HepG2 (cell line): Measurements from ENCODE around the gene WWTR1. TPM values are rescaled to one million over a fixed set of nuclear protein-coding genes. Genes with fewer than 3 reads are reported as not detected.
A peak's percentile ranks its signal among the peaks of the same experiment; 100 is the strongest.

ENCODE experiments used
- ATAC-seq: fragments of 200-7000 bp; cut with Tn5 transposase; 3 replicates; pipeline ENCODE4 v1.9.1; 2020; ENCODE audit warnings: mild to moderate bottlenecking, moderate library complexity
- BruUV-seq: library from RNA; stranded (reverse); fragments of 400-500 nt; replicated peaks from 2 replicates; lab custom pipeline; 2021; lab: Mats Ljungman, UMichigan
- CTCF ChIA-PET: fragments of 300-600 bp; formaldehyde crosslinking; extraction: SDS; loops from one replicate; lab custom pipeline; 2021; ENCODE audit warnings: low total read pairs, inconsistent platforms, low intra/inter-chr PET ratio; lab: Yijun Ruan, JAX
- POLR2A ChIA-PET: fragments of 350-600 bp; sonication (Branson Sonifier 250); formaldehyde crosslinking; loops from one replicate; lab custom pipeline; 2020; ENCODE audit warnings: antibody characterized with exemption, inconsistent platforms; lab: Yijun Ruan, JAX
- DNase-seq: peaks from one replicate; pipeline ENCODE4 v3.0.0-alpha.2; 2015; ENCODE audit warnings: low spot score
- FAIRE-seq: peaks from 3 replicates; lab custom pipeline; 2011; peaks lifted over from hg19 to GRCh38; lab: Jason Lieb, UNC
- H2AFZ ChIP-seq: one replicate; pipeline ENCODE4 v1.6.1; 2011; ENCODE audit warnings: low read length, inconsistent platforms
- H3K27ac ChIP-seq: fragments of 300-600 bp; 3 replicates; pipeline ENCODE4 v1.8.0; 2011; ENCODE audit warnings: mixed run types, mild to moderate bottlenecking, mixed read lengths, low read length, inconsistent platforms; ENCODE audit not compliant: insufficient read depth; ENCODE audit errors: extremely low read length
- H3K27me3 ChIP-seq, 2 experiments: fragments of 200-600 bp in 1 of 2; 2 replicates in 1 of 2; 3 replicates in 1 of 2; pipeline versions ENCODE4 v1.6.0 to v1.8.0; 2011; ENCODE audit warnings: low read length in 2 of 2, mild to moderate bottlenecking in 2 of 2, moderate library complexity in 2 of 2, inconsistent platforms in 1 of 2; ENCODE audit not compliant: insufficient read depth in 2 of 2, control insufficient read depth in 1 of 2
- H3K36me3 ChIP-seq, 2 experiments: fragments of 200-600 bp in 1 of 2; replicated peaks in 1 of 2; 2 replicates in 1 of 2; 3 replicates in 1 of 2; pipeline versions ENCODE4 v1.5.1 to v1.8.0; 2011; ENCODE audit warnings: low read length in 2 of 2, inconsistent platforms in 1 of 2; ENCODE audit not compliant: insufficient read depth in 2 of 2, control insufficient read depth in 1 of 2
- H3K4me1 ChIP-seq: 2 replicates; pipeline ENCODE4 v1.5.1; 2012; ENCODE audit warnings: low read length, inconsistent platforms; ENCODE audit not compliant: insufficient read depth
- H3K4me2 ChIP-seq: 2 replicates; pipeline ENCODE4 v1.6.0; 2011; ENCODE audit warnings: low read depth, low read length, inconsistent platforms
- H3K4me3 ChIP-seq, 3 experiments: fragments of 200-600 bp in 1 of 3; sonication (generic), shearing (Covaris generic) in 1 of 3; replicated peaks in 1 of 3; 2 replicates each; pipeline ENCODE4 v1.5.1; 2011 to 2016; ENCODE audit warnings: low read length in 3 of 3, inconsistent platforms in 2 of 3, low read depth in 2 of 3, mild to moderate bottlenecking in 2 of 3, control low read depth in 1 of 3, mixed read lengths in 1 of 3; ENCODE audit not compliant: insufficient read depth in 1 of 3
- H3K79me2 ChIP-seq: one replicate; pipeline ENCODE4 v1.6.1; 2011; ENCODE audit warnings: low read length, inconsistent platforms; ENCODE audit not compliant: insufficient read depth
- H3K9ac ChIP-seq: 2 replicates; pipeline ENCODE4 v1.6.0; 2011; ENCODE audit warnings: mild to moderate bottlenecking, low read depth, low read length, inconsistent platforms; ENCODE audit not compliant: insufficient read depth
- H3K9me3 ChIP-seq: 2 replicates; pipeline ENCODE4 v1.5.1; 2012; ENCODE audit warnings: mild to moderate bottlenecking, low read length
- H4K20me1 ChIP-seq: 2 replicates; pipeline ENCODE4 v1.6.0; 2011; ENCODE audit warnings: inconsistent platforms, mild to moderate bottlenecking, low read length, moderate library complexity; ENCODE audit not compliant: insufficient read depth
- ARNT2 ChIP-seq: sonication (generic); formaldehyde crosslinking; IDR thresholded peaks from 2 replicates; pipeline ENCODE4 v1.8.0; 2022; ENCODE audit warnings: mild to moderate bottlenecking, low read depth, missing genetic modification reagents, moderate library complexity
- ATAD3A ChIP-seq: sonication (generic); formaldehyde crosslinking; IDR thresholded peaks from 2 replicates; pipeline ENCODE4 v1.4.0; 2020; ENCODE audit warnings: missing genetic modification reagents
- CEBPB ChIP-seq: IDR thresholded peaks from 2 replicates; pipeline ENCODE4 v1.6.1; 2011; ENCODE audit warnings: low read depth, low read length, improper control_type of control experiment, borderline replicate concordance
- EHMT2 ChIP-seq: fragments of 200-600 bp; sonication (generic); IDR thresholded peaks from 2 replicates; pipeline ENCODE4 v1.7.0; 2017; ENCODE audit warnings: antibody characterized with exemption, low read depth, low read length, borderline replicate concordance
- GPN1 ChIP-seq: sonication (generic); formaldehyde crosslinking; IDR thresholded peaks from 2 replicates; pipeline ENCODE4 v1.5.1; 2020; ENCODE audit warnings: missing genetic modification reagents, borderline replicate concordance
- PHF5A ChIP-seq: IDR thresholded peaks from one replicate; pipeline ENCODE4 v1.6.1; 2018; ENCODE audit warnings: low read depth, missing genetic modification reagents; ENCODE audit not compliant: unreplicated experiment
- PLSCR1 ChIP-seq: sonication (generic); formaldehyde crosslinking; IDR thresholded peaks from 2 replicates; pipeline ENCODE4 v1.5.0; 2020; ENCODE audit warnings: missing genetic modification reagents, mild to moderate bottlenecking, borderline replicate concordance
- SIN3A ChIP-seq: IDR thresholded peaks from 2 replicates; pipeline ENCODE4 v1.6.1; 2011; ENCODE audit warnings: low read depth, mild to moderate bottlenecking, control low read depth, low read length, borderline replicate concordance
- ZNF296 ChIP-seq: sonication (generic); formaldehyde crosslinking; conservative IDR thresholded peaks from 2 replicates; pipeline ENCODE4 v1.5.0; 2020; ENCODE audit warnings: mild to moderate bottlenecking, missing genetic modification reagents
- ZNF329 ChIP-seq: sonication (generic); formaldehyde crosslinking; IDR thresholded peaks from 2 replicates; pipeline ENCODE4 v1.9.0; 2021; ENCODE audit warnings: low read depth, mild to moderate bottlenecking, missing genetic modification reagents
- ZNF639 ChIP-seq: conservative IDR thresholded peaks from 2 replicates; pipeline ENCODE4 v1.6.1; 2018; ENCODE audit warnings: missing genetic modification reagents
- WGBS: methylation state at CpG from one replicate; pipeline ENCODE4 v1.1.6; 2017; ENCODE audit warnings: low lambda C conversion rate; 5-methylcytosine and 5-hydroxymethylcytosine counted together
- in situ Hi-C: cut with HindIII; loops from 2 replicates; pipeline ENCODE4 v1.10.0; 2017; ENCODE audit warnings: low pct_unique_long_range_greater_than_20kb; ENCODE audit not compliant: extremely low pct_ligation_motif_present
- intact Hi-C: fragments of 100-400 bp; cut with micrococcal nuclease; formaldehyde crosslinking; loops from one replicate; pipeline ENCODE4 v1.10.0; 2022; ENCODE audit not compliant: unreplicated experiment
- polyA plus RNA-seq, 8 experiments: library from polyadenylated mRNA; depleted of rRNA in 3 of 8; stranded (reverse) in 7 of 8; unstranded in 1 of 8; fragments of >200 nt; fragmentation: Illumina TruSeq in 4 of 8; extraction: Trizol in 4 of 8; gene quantifications; 2 replicates each; pipeline versions ENCODE4 v1.2.1 to v1.2.3, GENCODE V29; 2011 to 2016; ENCODE audit warnings: low read depth in 4 of 8, missing spikeins in 1 of 8, mixed read lengths in 1 of 8; ENCODE audit not compliant: insufficient read depth in 1 of 8
- total RNA-seq, 5 experiments: library from RNA; depleted of rRNA; stranded (reverse); fragments of >200 nt; fragmentation: Illumina TruSeq; extraction: Trizol; gene quantifications; 2 replicates each; pipeline ENCODE4 v1.2.3, GENCODE V29; 2016; ENCODE audit warnings: low read depth in 1 of 5
- TF ChIP-seq, protein P1 (sequence below): sonication (generic); formaldehyde crosslinking; IDR thresholded peaks from 2 replicates; pipeline ENCODE4 v1.5.1; 2020; ENCODE audit warnings: mild to moderate bottlenecking, missing genetic modification reagents, borderline replicate concordance
- TF ChIP-seq, protein P2 (sequence below): sonication (generic); formaldehyde crosslinking; IDR thresholded peaks from 2 replicates; pipeline ENCODE4 v1.8.0; 2022; ENCODE audit warnings: mild to moderate bottlenecking, missing genetic modification reagents, borderline replicate concordance

WWTR1 gene
- total and polyA plus RNA-seq, 2 of the 13 experiments (the other 11 are each of a cell fraction or from before 2014, with no cell fraction given): 19.7 to 139 TPM

DNA sequence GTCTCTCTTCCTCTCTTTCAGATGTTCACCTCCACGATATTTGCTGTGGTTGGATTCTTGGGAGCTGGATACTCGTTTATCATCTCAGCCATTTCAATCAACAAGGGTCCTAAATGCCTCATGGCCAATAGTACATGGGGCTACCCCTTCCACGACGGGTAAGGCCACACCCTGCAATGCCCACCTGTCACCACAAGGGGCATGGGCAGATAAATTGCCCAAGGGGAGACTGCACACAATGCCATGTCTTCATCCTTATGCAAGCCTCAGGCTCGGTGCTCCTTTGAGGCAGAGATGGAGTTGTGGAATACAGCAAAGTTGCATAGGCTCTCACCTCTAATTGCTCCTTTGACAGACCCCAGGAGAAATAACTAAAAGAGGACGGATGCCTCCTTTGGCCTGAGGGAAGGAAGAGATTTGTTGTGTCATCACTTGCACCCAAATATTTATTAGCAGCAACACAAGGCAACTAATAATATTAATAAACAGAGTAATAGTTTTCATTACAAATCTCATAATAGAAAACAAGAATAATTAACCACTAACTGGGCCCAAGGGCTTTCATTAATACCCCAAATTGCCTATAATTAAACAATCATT lies 170.1 kb downstream of the WWTR1 start (continued):
- TF ChIP-seq CEBPB (0 out of 2 replicates have a peak, but pooled peaks have one; percentile 12), ZNF329 (CRISPR knock-in tag) (no peak), GPN1 (CRISPR knock-in tag) (no peak), ARNT2 (CRISPR knock-in tag) (no peak)
- TF ChIP-seq, protein P1, sequence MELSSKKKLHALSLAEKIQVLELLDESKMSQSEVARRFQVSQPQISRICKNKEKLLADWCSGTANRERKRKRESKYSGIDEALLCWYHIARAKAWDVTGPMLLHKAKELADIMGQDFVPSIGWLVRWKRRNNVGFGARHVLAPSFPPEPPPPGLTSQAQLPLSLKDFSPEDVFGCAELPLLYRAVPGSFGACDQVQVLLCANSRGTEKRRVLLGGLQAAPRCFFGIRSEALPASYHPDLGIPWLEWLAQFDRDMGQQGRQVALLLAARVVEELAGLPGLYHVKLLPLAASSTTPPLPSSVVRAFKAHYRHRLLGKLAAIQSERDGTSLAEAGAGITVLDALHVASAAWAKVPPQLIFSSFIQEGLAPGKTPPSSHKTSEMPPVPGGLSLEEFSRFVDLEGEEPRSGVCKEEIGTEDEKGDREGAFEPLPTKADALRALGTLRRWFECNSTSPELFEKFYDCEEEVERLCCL (CRISPR knock-in tag): no peak

GRCh38 chr3:149486726-149487125 lies 171.1 kb downstream of the WWTR1 start:
- ATAC-seq (no peak), FAIRE-seq (no peak), DNase-seq (no peak)
- in situ Hi-C loops (loop anchor here (10.0 kb wide), 2 partner anchors 362 to 532 kb away; partner anchors contain the start of gene HPS3), intact Hi-C loops (loop anchor here (10.0 kb wide), 1 partner anchor 212 kb away; no protein-coding TSS in a partner anchor)
- no peaks in the 10 kb centered on the region for H4K20me1 ChIP-seq
- no peaks in the 10 kb centered on the region for H3K9me3 ChIP-seq
- H3K79me2 ChIP-seq: no peaks in the 10 kb centered on the region
- TF ChIP-seq PLSCR1 (CRISPR knock-in tag) (no peak), SIN3A (no peak), PHF5A (no peak), ZNF296 (no peak), ZNF639 (CRISPR knock-in tag) (no peak), EHMT2 (no peak), ATAD3A (CRISPR knock-in tag) (no peak)
- TF ChIP-seq, protein P2, sequence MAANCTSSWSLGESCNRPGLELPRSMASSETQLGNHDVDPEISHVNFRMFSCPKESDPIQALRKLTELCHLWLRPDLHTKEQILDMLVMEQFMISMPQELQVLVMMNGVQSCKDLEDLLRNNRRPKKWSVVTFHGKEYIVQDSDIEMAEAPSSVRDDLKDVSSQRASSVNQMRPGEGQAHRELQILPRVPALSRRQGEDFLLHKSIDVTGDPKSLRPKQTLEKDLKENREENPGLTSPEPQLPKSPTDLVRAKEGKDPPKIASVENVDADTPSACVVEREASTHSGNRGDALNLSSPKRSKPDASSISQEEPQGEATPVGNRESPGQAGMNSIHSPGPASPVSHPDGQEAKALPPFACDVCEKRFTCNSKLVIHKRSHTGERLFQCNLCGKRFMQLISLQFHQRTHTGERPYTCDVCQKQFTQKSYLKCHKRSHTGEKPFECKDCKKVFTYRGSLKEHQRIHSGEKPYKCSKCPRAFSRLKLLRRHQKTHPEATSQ (CRISPR knock-in tag): no peak
- POLR2A ChIA-PET: no interaction called here
- no peak overlapping the region for H3K9ac ChIP-seq
- H3K27me3 ChIP-seq: no peaks in the 10 kb centered on the region
- no TSS peak for BruUV-seq
- no peaks in the 10 kb centered on the region for H3K36me3 ChIP-seq
- CTCF ChIA-PET: interaction anchor here (1.3 kb wide), 1 partner anchor 93 kb away, joined by 6 read pairs; no protein-coding TSS in a partner anchor
- no peak overlapping the region for H2AFZ ChIP-seq
- H3K27ac ChIP-seq: no peak overlapping the region
- H3K4me1 ChIP-seq: peaks cover 3% of the 10 kb centered on the region; the same call in 1 of the 2 replicates
- no peak overlapping the region for H3K4me3 ChIP-seq
- 74% methylated on average over 5 of the region's 5 CpGs for WGBS
- H3K4me2 ChIP-seq: no peak overlapping the region
